Gastrocnemius medialis (tissue), 4 donors: Measurements from ENCODE around the gene WIZ. TPM values are rescaled to one million over a fixed set of nuclear protein-coding genes. Genes with fewer than 3 reads are reported as not detected.

Experiments
- ATAC-seq, 2 donors: fragments of 150-250 bp; one replicate each; pipeline ENCODE4 v1.9.1; 2016
- DNase-seq, 2 donors: peaks; one replicate each; pipeline ENCODE4 v3.0.0-alpha.2; 2019
- H3K27ac ChIP-seq, 4 donors: fragments of 200-600 bp; sonication (generic); 1 replicate in 1 of 4; 2 replicates in 3 of 4; pipeline ENCODE4 v1.5.1; 2016 to 2018; ENCODE audit warnings: mild to moderate bottlenecking in 2 of 4, moderate library complexity in 1 of 4
- H3K27me3 ChIP-seq, 3 donors: fragments of 200-600 bp; sonication (generic) in 2 of 3; 1 replicate in 1 of 3; 2 replicates in 2 of 3; pipeline versions ENCODE4 v1.5.1 to v1.6.0; 2016 to 2019; ENCODE audit warnings: mild to moderate bottlenecking in 1 of 3, moderate library complexity in 1 of 3
- H3K36me3 ChIP-seq, 2 donors: fragments of 200-600 bp; sonication (generic) in 1 of 2; one replicate each; pipeline ENCODE4 v1.5.1; 2017 to 2018
- H3K4me1 ChIP-seq, 2 donors: fragments of 200-600 bp; sonication (generic) in 1 of 2; one replicate each; pipeline ENCODE4 v1.5.1; 2016 to 2017; ENCODE audit warnings: mild to moderate bottlenecking in 2 of 2
- H3K4me3 ChIP-seq, 4 donors: fragments of 200-600 bp; sonication (generic) in 3 of 4; 1 replicate in 1 of 4; 2 replicates in 3 of 4; pipeline ENCODE4 v1.5.1; 2016 to 2019; ENCODE audit warnings: mild to moderate bottlenecking in 2 of 4
- H3K9me3 ChIP-seq, 3 donors: fragments of 200-600 bp; sonication (generic) in 2 of 3; 1 replicate in 1 of 3; 2 replicates in 2 of 3; pipeline ENCODE4 v1.5.1; 2016 to 2019
- POLR2A ChIP-seq, 2 donors: fragments of 450-650 bp; IDR thresholded peaks; one replicate each; pipeline ENCODE4 v1.6.1; 2017; ENCODE audit warnings: antibody characterized with exemption in 2 of 2, mild to moderate bottlenecking in 2 of 2, moderate library complexity in 2 of 2
- in situ Hi-C, 4 donors: fragments of 200-750 bp; cut with MboI; loops; one replicate each; pipeline versions ENCODE4 v1.15.0 to v1.8.0; 2017; ENCODE audit warnings: low sequenced_read_pairs in 4 of 4
- intact Hi-C: fragments of 100-400 bp; cut with DNase I; formaldehyde crosslinking; loops from one replicate; pipeline ENCODE4 v1.15.1; 2023; ENCODE audit warnings: low total_unique reads
- total RNA-seq, 4 donors: library from RNA; depleted of rRNA; stranded (reverse); fragments of >200 nt; gene quantifications; one replicate each; pipeline versions ENCODE4 v1.1.0 to v1.2.3, GENCODE V29; 2016
- TF ChIP-seq, protein P1 (sequence below), 5 experiments: fragments of 450-650 bp in 3 of 5; fragments of 200-600 bp in 2 of 5; sonication (generic) in 2 of 5; IDR thresholded peaks in 4 of 5; conservative IDR thresholded peaks in 1 of 5; 1 replicate in 4 of 5; 2 replicates in 1 of 5; pipeline ENCODE4 v1.5.1; 2016 to 2019; ENCODE audit warnings: antibody characterized with exemption in 5 of 5, mild to moderate bottlenecking in 3 of 5, moderate library complexity in 3 of 5

WIZ gene
- total RNA-seq, 4 donors from 2014 or later: 28.0 to 40.6 (median 32.5) TPM

DNA sequence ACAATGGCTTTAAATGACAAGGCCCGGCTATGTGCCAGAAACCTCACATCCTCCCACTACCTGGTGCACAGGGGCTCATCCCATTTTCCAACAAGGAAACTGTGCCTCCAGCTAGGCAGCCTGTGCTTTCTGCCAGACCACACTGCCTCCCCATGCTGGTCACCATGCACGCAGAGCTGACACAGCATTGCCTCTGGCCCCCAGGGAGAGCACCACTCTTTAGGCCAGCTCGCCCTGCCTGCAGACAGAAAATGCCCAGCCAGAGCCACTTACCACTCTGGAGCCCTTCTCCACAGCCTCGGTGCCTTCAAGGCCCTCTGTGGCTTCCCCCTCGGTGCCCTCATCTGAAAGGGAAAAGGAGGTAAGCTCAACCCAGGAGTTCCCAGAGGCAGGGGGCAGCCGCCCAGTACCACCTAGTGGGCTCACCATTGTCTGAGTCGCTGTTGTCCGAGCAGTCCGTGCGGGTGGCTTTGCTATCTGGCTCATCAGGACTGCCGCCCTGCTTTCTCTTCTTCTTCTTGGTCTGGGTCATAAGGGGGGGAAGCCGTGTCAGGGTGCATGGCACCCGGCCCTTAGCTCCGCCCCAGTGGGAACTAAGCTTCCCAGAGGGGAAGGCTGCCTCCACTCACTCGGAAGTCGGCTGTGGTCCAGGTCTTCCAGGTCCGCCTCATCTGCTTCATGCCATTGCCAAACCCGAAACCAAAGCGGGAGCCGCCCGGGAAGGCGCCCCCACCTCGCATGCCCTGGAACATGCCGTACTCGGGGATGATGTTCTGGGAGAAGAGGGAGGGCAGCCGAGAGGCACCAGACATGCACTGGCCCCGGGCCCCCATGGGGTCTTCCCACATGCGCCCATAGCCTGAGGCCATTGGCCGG, 49.0 kb downstream of the WIZ start:
- no peaks in the 10 kb centered on the region for H3K27me3 ChIP-seq
- H3K4me3 ChIP-seq: no peak overlapping the region
- intact Hi-C loops (no loop called here), in situ Hi-C loops (no loop called here)
- no peaks in the 10 kb centered on the region for H3K9me3 ChIP-seq
- DNase-seq (peak in 1 of 2 donors; percentile 70), ATAC-seq (peak in 1 of 2 donors; percentile 3)
- H3K27ac ChIP-seq: peak overlapping the region; percentile 73 to 96 (median 88)
- peaks cover 58 to 69% of the 10 kb centered on the region in 2 donors for H3K4me1 ChIP-seq
- peaks cover 0 to 59% of the 10 kb centered on the region in 2 donors for H3K36me3 ChIP-seq
- TF ChIP-seq POLR2A (IDR thresholded peaks at IDR 0.05): no peak
- TF ChIP-seq, protein P1, sequence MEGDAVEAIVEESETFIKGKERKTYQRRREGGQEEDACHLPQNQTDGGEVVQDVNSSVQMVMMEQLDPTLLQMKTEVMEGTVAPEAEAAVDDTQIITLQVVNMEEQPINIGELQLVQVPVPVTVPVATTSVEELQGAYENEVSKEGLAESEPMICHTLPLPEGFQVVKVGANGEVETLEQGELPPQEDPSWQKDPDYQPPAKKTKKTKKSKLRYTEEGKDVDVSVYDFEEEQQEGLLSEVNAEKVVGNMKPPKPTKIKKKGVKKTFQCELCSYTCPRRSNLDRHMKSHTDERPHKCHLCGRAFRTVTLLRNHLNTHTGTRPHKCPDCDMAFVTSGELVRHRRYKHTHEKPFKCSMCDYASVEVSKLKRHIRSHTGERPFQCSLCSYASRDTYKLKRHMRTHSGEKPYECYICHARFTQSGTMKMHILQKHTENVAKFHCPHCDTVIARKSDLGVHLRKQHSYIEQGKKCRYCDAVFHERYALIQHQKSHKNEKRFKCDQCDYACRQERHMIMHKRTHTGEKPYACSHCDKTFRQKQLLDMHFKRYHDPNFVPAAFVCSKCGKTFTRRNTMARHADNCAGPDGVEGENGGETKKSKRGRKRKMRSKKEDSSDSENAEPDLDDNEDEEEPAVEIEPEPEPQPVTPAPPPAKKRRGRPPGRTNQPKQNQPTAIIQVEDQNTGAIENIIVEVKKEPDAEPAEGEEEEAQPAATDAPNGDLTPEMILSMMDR (IDR thresholded peaks at IDR 0.05 in 4 of 5, conservative IDR thresholded peaks at IDR 0.05 in 1 of 5): no peak

DNA sequence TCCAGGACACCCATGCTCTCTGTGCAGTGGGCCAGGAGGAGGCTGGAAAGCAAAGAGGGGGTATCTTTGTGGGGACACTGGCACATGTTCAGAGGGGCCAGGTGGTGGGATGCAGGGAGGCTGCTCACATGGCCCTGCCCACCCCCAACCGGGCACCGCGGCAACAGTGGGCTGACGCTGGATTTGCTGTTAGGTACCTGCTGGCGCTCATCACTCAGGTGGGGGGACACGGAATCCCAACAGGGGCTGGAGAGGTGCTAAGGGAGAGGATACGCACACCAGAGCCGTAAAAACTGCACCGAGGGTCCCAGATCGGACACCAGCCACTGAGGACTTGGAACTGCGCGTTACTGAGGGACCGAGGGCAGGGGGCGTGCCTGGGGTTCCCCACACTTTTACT, 50.1 kb downstream of the WIZ start:
- ATAC-seq: no peak
- H3K4me1 ChIP-seq: peaks cover 47 to 57% of the 10 kb centered on the region in 2 donors
- TF ChIP-seq POLR2A (IDR thresholded peaks at IDR 0.05): no peak
- TF ChIP-seq, protein P1 (IDR thresholded peaks at IDR 0.05 in 4 of 5, conservative IDR thresholded peaks at IDR 0.05 in 1 of 5): no peak
- no peak overlapping the region for H3K4me3 ChIP-seq
- DNase-seq: no peak
- in situ Hi-C loops (loop anchor here in 2 of 4 donors (25.0 kb wide), 1 partner anchor 163 kb away; no protein-coding TSS in a partner anchor), intact Hi-C loops (no loop called here)
- H3K27ac ChIP-seq: peak overlapping the region; percentile 73 to 96 (median 88)
- H3K36me3 ChIP-seq: peaks cover 0 to 66% of the 10 kb centered on the region in 2 donors
- H3K9me3 ChIP-seq: no peaks in the 10 kb centered on the region
- H3K27me3 ChIP-seq: no peaks in the 10 kb centered on the region

DNA sequence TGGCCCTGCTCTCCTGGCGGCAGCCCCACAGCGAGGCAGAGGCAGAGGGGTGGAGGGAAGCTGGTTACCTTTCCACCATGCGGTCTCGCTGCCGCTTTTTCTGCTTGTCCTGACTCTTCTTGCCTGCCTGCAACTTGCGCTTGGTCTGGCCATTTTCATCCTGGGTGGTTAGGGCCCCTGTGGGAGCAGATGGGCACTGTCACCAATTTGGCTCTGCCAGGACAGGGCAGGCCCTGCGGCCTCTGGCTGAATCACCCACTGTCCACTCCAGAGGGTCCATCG, 50.6 kb downstream of the WIZ start:
- no peak for DNase-seq
- peak in 1 of 2 donors; percentile 2 for ATAC-seq
- Histone ChIP-seq H3K4me3 (no peak overlapping the region), H3K4me1 (peaks cover 43 to 53% of the 10 kb centered on the region in 2 donors), H3K9me3 (no peaks in the 10 kb centered on the region), H3K36me3 (peaks cover 0 to 71% of the 10 kb centered on the region in 2 donors), H3K27me3 (no peaks in the 10 kb centered on the region), H3K27ac (peak overlapping the region; percentile 73 to 96 (median 88))
- intact Hi-C loops (no loop called here), in situ Hi-C loops (loop anchor here in 2 of 4 donors (25.0 kb wide), 1 partner anchor 163 kb away; no protein-coding TSS in a partner anchor)
- TF ChIP-seq POLR2A (IDR thresholded peaks at IDR 0.05): no peak
- TF ChIP-seq, protein P1 (IDR thresholded peaks at IDR 0.05 in 4 of 5, conservative IDR thresholded peaks at IDR 0.05 in 1 of 5): no peak

DNA sequence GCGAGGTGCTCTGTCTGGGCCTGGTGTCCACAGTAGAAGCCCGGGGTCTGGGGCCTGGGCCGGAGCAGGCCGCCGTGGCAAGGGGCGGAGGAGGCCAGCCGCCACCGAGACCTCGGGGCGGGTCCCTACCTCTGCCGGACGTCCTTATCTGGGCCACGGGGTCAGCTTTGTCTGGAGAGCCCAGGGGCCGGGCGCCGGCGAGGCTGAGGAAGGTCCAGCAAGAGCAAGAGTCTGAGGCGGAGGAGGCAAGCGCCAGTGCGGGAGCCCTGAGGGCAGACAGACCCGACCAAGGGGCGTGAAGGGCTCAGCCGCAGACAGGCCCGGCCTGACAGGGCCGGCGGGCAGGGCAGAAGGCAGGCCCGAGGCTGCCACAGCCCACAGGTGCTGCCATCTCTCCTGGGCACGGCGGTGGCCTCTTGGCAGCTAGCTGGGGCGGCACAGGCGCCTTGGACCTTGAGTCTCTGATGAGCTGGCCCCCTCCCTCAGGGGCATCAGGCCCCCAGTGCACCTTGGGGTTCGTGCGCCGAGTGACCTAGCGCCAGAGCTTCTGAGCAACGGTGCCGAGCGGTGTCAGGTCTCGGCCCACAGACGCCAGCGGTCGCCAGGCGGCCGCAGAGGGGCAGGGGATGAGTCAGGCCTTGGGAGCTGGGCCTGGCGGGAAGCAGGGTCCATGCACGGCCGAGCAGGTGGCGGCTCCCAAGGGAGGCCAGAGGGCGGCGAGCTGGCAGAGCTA, 51.1 kb downstream of the WIZ start:
- in situ Hi-C loops: loop anchor here in 2 of 4 donors (25.0 kb wide), 1 partner anchor 164 kb away; no protein-coding TSS in a partner anchor
- Histone ChIP-seq H3K27me3 (no peaks in the 10 kb centered on the region), H3K27ac (peak overlapping the region; percentile 73 to 96 (median 88)), H3K4me3 (no peak overlapping the region), H3K4me1 (peaks cover 38 to 48% of the 10 kb centered on the region in 2 donors), H3K36me3 (peaks cover 0 to 73% of the 10 kb centered on the region in 2 donors), H3K9me3 (no peaks in the 10 kb centered on the region)
- no peak for TF ChIP-seq POLR2A (IDR thresholded peaks at IDR 0.05)
- TF ChIP-seq, protein P1 (IDR thresholded peaks at IDR 0.05 in 4 of 5, conservative IDR thresholded peaks at IDR 0.05 in 1 of 5): no peak
- intact Hi-C loops: no loop called here
- ATAC-seq (peak; percentile 49 to 50), DNase-seq (peak; percentile 67 to 84)
